OCI-LY7 (cell line): Measurements from ENCODE around the gene GPC4. TPM values are rescaled to one million over a fixed set of nuclear protein-coding genes. Genes with fewer than 3 reads are reported as not detected.

Source experiments
- BruUV-seq: library from RNA; stranded (reverse); fragments of 400-500 nt; replicated peaks from 2 replicates; lab custom pipeline; 2021; lab: Mats Ljungman, UMichigan
- CTCF ChIA-PET: fragments of 300-600 bp; sonication (Branson Sonifier 250); formaldehyde crosslinking; loops from one replicate; lab custom pipeline; 2022; ENCODE audit warnings: antibody characterized with exemption; ENCODE audit not compliant: unreplicated experiment; lab: Charles Lee
- POLR2A ChIA-PET: fragments of 300-600 bp; sonication (Branson Sonifier 250); formaldehyde crosslinking; loops from one replicate; lab custom pipeline; 2022; ENCODE audit warnings: antibody characterized with exemption; lab: Charles Lee
- DNase-seq: peaks from one replicate; pipeline ENCODE4 v3.0.0-alpha.2; 2015; ENCODE audit warnings: low spot score
- H2AFZ ChIP-seq: fragments of 200-600 bp; sonication (generic), shearing (Covaris generic); 2 replicates; pipeline ENCODE4 v1.6.1; 2014; ENCODE audit warnings: mild to moderate bottlenecking, antibody characterized with exemption, low read length, moderate library complexity
- H3K27ac ChIP-seq: fragments of 200-600 bp; sonication (generic); 2 replicates; pipeline ENCODE4 v1.5.1; 2014; ENCODE audit warnings: mixed run types, low read depth, mild to moderate bottlenecking, moderate library complexity, low read length, inconsistent platforms; ENCODE audit not compliant: poor library complexity, severe bottlenecking
- H3K36me3 ChIP-seq: fragments of 200-600 bp; sonication (generic); 2 replicates; pipeline ENCODE4 v1.6.1; 2014; ENCODE audit warnings: mild to moderate bottlenecking, antibody characterized with exemption, low read length, moderate library complexity, mixed read lengths; ENCODE audit not compliant: insufficient read depth
- H3K4me1 ChIP-seq: fragments of 200-600 bp; sonication (generic); 2 replicates; pipeline ENCODE4 v1.5.1; 2014; ENCODE audit warnings: mild to moderate bottlenecking, low read length; ENCODE audit not compliant: insufficient read depth, poor library complexity, severe bottlenecking
- H3K4me2 ChIP-seq: fragments of 200-600 bp; sonication (generic); 2 replicates; pipeline ENCODE4 v1.6.1; 2014; ENCODE audit warnings: mild to moderate bottlenecking, low read length
- H3K4me3 ChIP-seq: fragments of 200-600 bp; sonication (generic); 2 replicates; pipeline ENCODE4 v1.5.1; 2014; ENCODE audit warnings: mild to moderate bottlenecking, low read depth, low read length; ENCODE audit not compliant: poor library complexity, severe bottlenecking
- H3K79me2 ChIP-seq: fragments of 200-600 bp; sonication (generic); 2 replicates; pipeline ENCODE4 v1.6.1; 2016; ENCODE audit warnings: low read depth, mild to moderate bottlenecking, low read length, moderate library complexity, mixed read lengths; ENCODE audit not compliant: insufficient read depth
- H3K9me2 ChIP-seq: fragments of 200-600 bp; sonication (generic); 2 replicates; pipeline ENCODE4 v1.6.1; 2016; ENCODE audit warnings: mild to moderate bottlenecking, low read length, mixed read lengths; ENCODE audit not compliant: insufficient read depth
- H3K9me3 ChIP-seq: fragments of 200-600 bp; sonication (generic); 2 replicates; pipeline ENCODE4 v1.6.1; 2014; ENCODE audit warnings: mild to moderate bottlenecking, mixed run types, low read length, mixed read lengths
- H4K20me1 ChIP-seq: fragments of 200-600 bp; sonication (generic); 2 replicates; pipeline ENCODE4 v1.6.1; 2014; ENCODE audit warnings: mild to moderate bottlenecking, antibody characterized with exemption, low read length, moderate library complexity, mixed read lengths; ENCODE audit not compliant: insufficient read depth
- EZH2phosphoT487 ChIP-seq: fragments of 200-600 bp; sonication (generic); IDR thresholded peaks from 2 replicates; pipeline ENCODE4 v1.6.1; 2018; ENCODE audit warnings: low read depth, borderline replicate concordance, mild to moderate bottlenecking, mixed run types, antibody characterized with exemption, low read length, moderate library complexity, mixed read lengths
- intact Hi-C: fragments of 100-400 bp; cut with micrococcal nuclease; formaldehyde crosslinking; loops from one replicate; pipeline ENCODE4 v1.10.0; 2022; ENCODE audit not compliant: unreplicated experiment
- total RNA-seq, 2 experiments: library from RNA; depleted of rRNA in 1 of 2; stranded (reverse); fragments of >200 nt in 1 of 2; shearing (Covaris generic) in 1 of 2; gene quantifications; 2 replicates each; pipeline ENCODE4 v1.2.3, GENCODE V29; 2014 to 2022
- TF ChIP-seq, protein P1 (sequence below): fragments of 200-600 bp; sonication (generic); conservative IDR thresholded peaks from 2 replicates; pipeline ENCODE4 v1.5.1; 2014; ENCODE audit warnings: mild to moderate bottlenecking, antibody characterized with exemption, low read length, moderate library complexity, mixed read lengths

The GPC4 gene
- total RNA-seq, 2 experiments from 2014 or later, result not detected

DNA sequence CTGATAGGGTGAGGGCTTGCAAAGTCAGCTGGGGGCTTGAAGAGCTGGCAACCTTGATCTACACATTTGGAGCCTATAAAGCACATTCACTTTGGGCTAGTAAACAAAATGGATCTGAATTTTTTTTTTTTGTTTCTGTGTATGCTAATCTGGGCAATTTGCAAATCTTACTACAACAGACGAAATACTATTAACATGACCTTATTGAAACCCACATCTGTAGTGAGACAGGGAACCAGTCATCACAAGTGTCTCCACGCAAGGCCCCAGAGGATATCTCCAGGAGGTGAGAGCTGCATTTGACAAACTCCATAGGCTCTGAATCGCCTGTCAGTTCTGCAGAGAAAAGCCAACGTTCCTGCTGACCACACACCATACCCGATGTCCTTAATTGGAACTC lies 164.1 kb downstream of the GPC4 start:
- no peak overlapping the region for H3K27ac ChIP-seq
- TF ChIP-seq, protein P1, sequence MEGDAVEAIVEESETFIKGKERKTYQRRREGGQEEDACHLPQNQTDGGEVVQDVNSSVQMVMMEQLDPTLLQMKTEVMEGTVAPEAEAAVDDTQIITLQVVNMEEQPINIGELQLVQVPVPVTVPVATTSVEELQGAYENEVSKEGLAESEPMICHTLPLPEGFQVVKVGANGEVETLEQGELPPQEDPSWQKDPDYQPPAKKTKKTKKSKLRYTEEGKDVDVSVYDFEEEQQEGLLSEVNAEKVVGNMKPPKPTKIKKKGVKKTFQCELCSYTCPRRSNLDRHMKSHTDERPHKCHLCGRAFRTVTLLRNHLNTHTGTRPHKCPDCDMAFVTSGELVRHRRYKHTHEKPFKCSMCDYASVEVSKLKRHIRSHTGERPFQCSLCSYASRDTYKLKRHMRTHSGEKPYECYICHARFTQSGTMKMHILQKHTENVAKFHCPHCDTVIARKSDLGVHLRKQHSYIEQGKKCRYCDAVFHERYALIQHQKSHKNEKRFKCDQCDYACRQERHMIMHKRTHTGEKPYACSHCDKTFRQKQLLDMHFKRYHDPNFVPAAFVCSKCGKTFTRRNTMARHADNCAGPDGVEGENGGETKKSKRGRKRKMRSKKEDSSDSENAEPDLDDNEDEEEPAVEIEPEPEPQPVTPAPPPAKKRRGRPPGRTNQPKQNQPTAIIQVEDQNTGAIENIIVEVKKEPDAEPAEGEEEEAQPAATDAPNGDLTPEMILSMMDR, result no peak
- TF ChIP-seq EZH2phosphoT487, result no peak
- no peak overlapping the region for H2AFZ ChIP-seq
- DNase-seq, result no peak
- no TSS peak for BruUV-seq
- H3K9me2 ChIP-seq, result no peaks in the 10 kb centered on the region
- no peaks in the 10 kb centered on the region for H3K4me1 ChIP-seq
- H3K9me3 ChIP-seq, result no peaks in the 10 kb centered on the region
- ChIA-PET CTCF (no interaction called here), POLR2A (interaction anchor here (1.0 kb wide), 1 partner anchor 18 kb away, joined by 4 read pairs; no protein-coding TSS in a partner anchor)
- H3K4me2 ChIP-seq, result no peak overlapping the region
- H4K20me1 ChIP-seq, result no peaks in the 10 kb centered on the region
- H3K79me2 ChIP-seq, result no peaks in the 10 kb centered on the region
- no peaks in the 10 kb centered on the region for H3K36me3 ChIP-seq
- no peak overlapping the region for H3K4me3 ChIP-seq
- intact Hi-C loops, result no loop called here

- POLR2A ChIA-PET, result interaction anchor here (0.7 to 1.0 kb wide), 2 partner anchors 17 to 1344 kb away, joined by 4 read pairs; no protein-coding TSS in a partner anchor
- Histone ChIP-seq H2AFZ (no peak overlapping the region), H3K9me2 (no peaks in the 10 kb centered on the region), H3K4me2 (no peak overlapping the region), H3K4me1 (no peaks in the 10 kb centered on the region), H3K36me3 (no peaks in the 10 kb centered on the region), H3K9me3 (no peaks in the 10 kb centered on the region), H3K79me2 (no peaks in the 10 kb centered on the region), H3K27ac (no peak overlapping the region), H4K20me1 (no peaks in the 10 kb centered on the region), H3K4me3 (no peak overlapping the region)
- TF ChIP-seq EZH2phosphoT487, result no peak
- TF ChIP-seq, protein P1, result no peak
- CTCF ChIA-PET, result no interaction called here
- BruUV-seq, result no TSS peak
- intact Hi-C loops, result no loop called here
- no peak for DNase-seq
Observed at GRCh38 chrX:133250184-133251100, 164.8 kb downstream of the GPC4 start.

Other genes starting within 250 kb of the GPC4 start
- gene TFDP3, start 197.1 kb downstream of the GPC4 start, total RNA-seq (2014; rRNA removed; shearing (Covaris generic)), result not detected in 2 replicates
- gene TFDP3, start 197.1 kb downstream of the GPC4 start, total RNA-seq (2022), result not detected in 2 replicates